Left forelimb (tissue), 1 donor: ENCODE measurements around the gene ABCC2.
"Not testable (repeated sequence)": the region's sequence is repeated elsewhere in the genome, so short reads cannot be mapped to it uniquely, and the experiment has no call there.

Experiments used
- DNase-seq: peaks from one replicate; pipeline ENCODE4 v3.0.0-alpha.2; 2018; ENCODE audit warnings: low spot score

The ABCC2 gene

GRCh38 chr10:99782447-99783286 is at the start of gene ABCC2:
Gene ABCC2 (plus strand): TSS chr10:99782640. CDS start chr10:99782845, 205 bp downstream.
- no peak for DNase-seq

DNA sequence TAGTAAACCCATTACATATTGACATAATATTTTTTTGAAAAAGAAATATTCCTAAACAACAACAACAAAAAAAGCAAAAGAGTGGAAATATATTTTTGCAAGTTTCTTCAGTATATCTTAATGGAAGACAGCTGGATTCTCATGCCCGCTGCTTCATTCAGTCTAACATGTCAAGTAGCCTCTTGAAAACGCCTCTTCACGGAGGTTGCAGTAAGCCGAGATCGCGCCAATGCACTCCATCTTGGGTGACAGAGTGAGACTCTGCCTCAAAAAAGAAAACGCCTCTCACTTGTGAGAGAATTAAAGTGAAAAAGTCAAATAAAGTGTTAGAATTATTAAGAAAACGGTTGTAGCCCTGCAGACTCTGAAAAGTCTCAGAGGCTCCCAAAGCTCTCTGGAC is 49.1 kb upstream of the ABCC2 start:
- DNase-seq = no peak

- not testable (repeated sequence) for DNase-seq
Measured at GRCh38 chr10:99734111-99734510, 48.3 kb upstream of the ABCC2 start.

DNA sequence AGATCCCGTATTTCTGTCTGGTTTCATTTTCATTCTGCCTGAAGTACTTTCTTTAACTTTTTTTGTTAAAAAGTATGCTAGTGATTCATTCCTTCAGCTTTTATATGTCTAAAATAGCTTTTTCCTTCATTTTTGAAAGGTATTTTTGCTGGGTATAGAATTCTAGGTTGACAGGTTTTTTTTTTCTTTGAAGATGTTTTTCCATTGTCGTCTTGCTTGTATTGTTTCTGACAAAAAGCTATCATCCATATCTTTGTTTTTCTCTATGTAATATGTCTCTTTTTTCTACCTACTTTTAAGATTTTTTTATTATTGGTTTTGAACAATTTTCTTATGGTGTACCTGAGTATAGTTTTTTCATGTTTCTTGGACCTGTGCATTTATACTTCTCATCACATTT is 42.2 kb upstream of the ABCC2 start:
- no peak for DNase-seq

DNA sequence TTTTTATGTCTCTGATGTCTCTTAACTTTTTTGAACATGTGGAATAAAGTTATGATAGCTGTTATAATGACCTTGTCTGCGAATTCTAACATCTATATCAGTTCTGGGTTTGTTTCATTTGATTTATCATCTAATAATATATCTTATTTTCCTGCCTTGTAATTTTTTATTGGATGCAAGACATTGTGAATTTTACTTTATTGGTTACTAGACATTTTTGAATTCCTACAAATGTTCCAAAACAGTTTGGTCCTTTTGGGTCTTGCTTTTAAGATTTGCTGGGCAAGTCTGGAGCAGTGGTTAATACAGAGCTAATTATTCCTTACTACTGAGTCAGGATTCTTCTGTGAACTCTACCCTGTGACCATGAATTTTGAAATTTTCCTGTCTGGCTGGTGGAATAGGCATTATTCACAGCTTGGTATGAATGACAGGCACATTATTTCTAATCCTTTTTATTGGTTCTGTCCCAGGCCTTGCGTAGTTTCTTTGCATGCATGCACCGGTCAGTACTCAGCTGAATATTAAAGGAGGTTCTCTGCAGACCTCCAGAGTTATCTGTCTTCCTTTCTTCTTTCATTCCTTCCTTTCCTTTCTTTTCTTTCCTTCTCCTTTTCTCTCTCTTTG is 41.4 kb upstream of the ABCC2 start:
- no peak for DNase-seq

DNA sequence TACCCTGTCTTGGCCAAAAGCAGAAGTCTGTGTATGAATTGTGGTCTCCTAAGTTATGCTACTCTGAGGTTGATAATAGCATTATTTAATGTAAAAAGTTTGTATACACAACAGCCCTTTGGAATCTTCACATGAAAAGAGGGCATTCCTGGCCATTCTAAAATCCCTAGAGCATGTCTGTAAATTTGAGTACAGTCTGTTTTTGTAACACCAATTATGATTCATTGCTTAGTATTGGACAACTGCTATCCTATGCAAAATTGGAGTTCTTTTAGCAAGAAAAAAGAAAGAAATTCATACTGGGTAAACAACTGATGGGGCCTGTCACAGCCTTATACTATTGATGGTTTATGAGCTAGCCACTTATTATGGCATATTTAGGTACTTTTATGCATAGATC is 40.2 kb upstream of the ABCC2 start:
- DNase-seq = no peak

DNA sequence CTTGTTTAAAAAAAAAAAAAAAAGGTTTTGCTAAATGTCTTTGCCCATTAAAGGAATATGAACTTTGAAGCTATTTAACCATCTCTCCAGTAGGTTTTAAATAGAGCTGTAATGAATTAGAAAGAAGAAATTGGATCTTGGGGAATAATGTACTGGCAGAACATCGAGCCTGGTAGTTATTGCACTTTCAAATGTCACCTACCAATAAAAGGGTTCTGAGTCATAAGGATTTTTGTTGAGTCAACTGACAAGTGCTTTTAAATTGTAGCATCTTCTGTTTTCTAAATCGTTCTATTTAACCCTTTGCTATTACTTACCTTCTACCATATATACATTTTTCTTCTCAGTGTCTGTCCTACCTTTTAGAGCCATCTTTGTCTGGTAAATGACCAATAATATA is 39.7 kb upstream of the ABCC2 start:
- no peak for DNase-seq

GRCh38 chr10:99743841-99744240 is 38.6 kb upstream of the ABCC2 start:
- DNase-seq = no peak

DNA sequence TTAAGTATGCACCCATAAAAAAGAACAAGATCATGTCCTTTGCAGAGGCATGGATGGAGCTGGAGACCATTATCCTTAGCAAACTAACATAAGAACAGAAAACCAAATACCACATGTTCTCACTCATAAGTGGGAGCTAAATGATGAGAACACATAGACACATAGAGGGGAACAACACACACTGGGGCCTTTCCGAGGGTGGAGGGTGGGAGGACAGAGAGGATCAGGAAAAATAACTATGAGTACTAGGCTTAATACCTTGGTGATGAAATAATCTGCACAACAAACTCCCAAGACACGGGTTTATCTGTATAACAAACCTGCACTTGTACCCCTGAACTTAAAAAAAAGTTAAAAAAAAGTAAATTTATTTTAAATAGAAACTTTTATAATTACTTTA is 36.3 kb upstream of the ABCC2 start:
- DNase-seq = not testable (repeated sequence)

DNA sequence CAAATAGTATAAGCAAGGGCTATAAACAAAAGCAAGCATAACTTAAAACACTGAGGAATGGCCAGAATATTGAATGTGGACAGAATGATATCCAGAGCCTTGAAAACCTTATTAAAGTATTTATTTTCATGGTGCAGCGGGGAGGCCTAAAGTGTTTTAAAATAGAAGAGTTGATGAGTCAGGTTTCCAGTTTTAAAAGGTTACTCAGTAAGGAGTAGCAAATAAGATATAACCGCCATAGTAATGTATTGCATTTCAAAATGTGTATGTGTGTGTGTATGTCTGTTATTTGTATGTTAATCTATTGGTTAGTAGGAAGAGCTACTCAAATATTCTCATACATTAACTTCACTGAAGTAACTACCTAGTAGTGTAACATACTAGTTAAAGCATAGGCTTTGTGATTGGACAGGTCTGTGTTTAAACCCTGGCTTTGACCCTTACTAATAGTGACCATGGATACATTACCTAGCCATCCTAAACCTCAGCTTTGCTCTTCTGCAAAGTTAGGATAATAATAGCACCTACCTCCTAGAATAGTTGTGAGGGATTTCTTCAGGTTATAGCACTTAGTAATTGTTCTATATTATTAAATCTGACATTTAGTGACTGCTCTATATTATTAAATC is 33.5 kb upstream of the ABCC2 start:
- DNase-seq = no peak

- no peak for DNase-seq
Measured at GRCh38 chr10:99750641-99751040, 31.8 kb upstream of the ABCC2 start.

DNA sequence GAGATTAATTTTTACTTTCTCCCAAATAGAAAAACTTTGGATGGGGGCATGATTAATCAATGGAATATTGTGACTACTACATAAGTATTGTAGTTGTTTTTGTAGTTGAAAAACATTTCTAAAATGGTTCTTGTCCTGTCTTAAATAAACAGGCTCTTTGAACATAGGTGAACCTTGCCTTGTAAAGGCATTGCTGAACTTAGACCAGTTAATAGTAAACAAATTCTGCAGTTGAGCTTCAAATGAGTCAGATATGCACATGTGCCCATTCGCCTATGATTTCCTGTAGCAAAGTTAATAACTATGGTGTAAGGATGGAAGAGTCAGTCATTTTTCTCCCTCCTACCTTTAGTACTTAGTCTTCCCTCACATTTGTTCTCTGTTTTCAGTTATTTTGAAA is 27.8 kb upstream of the ABCC2 start:
- DNase-seq = no peak

GRCh38 chr10:99756159-99756558 is 26.3 kb upstream of the ABCC2 start:
- DNase-seq = no peak

- no peak for DNase-seq
Measured at GRCh38 chr10:99758211-99758891, 24.1 kb upstream of the ABCC2 start.

DNA sequence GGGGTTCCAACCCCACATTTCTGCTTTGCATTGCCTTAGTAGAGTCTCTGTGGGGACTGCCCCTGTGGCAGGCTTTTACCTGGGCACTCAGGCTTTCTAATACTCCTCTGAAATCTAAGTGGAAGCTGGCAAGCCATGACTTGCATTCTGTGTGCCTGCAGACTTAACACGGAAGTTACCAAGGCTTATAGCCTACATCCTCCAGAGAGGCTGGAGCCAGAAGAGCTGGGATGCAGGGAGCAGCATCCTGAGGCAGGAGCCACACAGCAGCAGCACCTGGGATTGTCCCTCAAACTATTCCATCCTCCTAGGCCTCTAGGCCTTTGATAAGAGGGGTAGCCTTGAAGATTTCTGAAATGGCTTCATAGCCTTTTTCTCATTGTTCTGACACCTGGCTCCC is 22.1 kb upstream of the ABCC2 start:
- DNase-seq = no peak

- no peak for DNase-seq
Measured at GRCh38 chr10:99761365-99761764, 21.1 kb upstream of the ABCC2 start.

DNA sequence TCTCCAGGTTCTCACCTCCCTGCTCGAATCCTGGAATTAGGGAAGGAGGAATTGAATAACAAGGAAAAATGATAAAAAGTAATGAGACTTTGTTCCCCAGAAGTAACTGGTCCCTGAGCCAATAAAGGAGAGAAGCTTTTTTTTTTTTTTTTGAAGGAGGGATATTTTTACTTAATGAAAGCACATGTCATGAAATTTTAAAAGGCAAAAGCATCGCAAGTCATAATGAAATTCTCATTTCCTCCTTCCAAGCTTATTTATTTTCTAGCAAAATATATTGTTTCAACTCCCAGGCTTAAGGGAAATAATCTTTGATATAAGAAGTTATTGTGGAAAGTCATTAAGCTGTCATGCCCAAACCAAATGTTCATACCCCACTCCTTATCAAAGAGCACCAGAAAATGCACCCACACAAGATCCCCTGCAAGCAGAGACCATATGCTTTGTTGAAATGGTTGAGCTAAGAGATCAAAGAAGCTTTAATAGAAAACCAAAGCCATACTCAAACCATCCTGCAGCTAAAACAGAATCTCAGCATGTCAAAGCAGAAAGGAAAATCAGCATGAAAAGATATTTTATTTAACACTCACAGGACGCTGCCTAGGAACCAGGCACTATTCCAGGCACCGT is 16.7 kb upstream of the ABCC2 start:
- DNase-seq = no peak

GRCh38 chr10:99766302-99766681 is 16.1 kb upstream of the ABCC2 start:
- no peak for DNase-seq

DNA sequence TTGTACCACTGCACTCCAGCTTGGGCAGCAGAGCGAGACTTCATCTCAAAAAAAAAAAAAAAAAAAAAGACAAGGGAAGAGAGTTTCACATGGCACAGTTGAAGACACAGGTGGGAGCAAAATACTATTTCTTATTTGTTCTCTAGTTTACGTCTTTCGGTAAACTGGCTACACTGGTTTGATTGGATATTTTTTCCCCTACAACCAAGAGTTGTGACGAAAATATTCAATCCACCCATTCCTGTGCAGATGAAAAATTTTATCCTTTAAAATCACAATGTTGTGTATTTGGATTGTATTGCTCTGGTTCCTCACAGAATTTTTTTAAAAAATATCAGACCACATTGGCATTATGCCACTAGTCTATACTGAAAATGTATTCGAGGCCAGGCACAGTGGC is 14.5 kb upstream of the ABCC2 start:
- no peak for DNase-seq

DNA sequence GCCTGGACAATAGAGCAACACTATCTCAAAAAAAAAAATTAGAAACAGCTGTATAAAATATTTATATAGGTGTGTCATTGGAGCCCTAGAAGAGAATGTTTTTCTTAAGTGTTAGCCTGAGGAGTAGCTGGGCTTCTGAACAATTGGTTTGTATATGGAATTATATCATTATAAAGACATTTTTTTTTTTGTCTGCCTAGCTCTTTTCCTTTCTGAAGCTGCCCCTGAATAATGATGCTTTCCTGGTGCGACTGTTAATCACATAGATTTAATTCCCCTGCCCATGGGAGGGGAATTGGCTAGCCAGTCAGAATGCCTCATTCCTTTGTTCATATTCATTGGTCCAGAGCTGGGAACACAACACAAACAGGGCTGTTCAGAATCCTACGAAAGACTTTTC is 13.9 kb upstream of the ABCC2 start:
- no peak for DNase-seq

DNA sequence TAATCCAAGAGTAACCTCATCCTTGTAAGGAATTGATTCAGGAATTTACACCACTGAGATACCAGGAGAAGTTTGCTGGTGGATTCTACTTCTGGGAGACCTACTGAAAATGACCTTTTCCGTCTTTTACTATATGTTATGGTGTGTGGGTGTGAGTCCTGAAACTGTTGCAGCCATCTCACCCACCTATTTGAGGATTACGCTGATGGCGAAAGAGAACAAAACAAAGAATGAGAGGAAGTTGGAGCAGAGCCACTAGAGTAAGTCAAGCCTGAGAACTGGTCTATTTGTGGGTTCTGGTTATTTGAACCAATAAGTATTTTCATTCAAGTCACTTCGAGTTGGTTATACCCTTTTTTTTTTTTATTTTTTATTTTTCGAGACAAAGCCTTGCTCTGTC is 12.7 kb upstream of the ABCC2 start:
- no peak for DNase-seq

DNA sequence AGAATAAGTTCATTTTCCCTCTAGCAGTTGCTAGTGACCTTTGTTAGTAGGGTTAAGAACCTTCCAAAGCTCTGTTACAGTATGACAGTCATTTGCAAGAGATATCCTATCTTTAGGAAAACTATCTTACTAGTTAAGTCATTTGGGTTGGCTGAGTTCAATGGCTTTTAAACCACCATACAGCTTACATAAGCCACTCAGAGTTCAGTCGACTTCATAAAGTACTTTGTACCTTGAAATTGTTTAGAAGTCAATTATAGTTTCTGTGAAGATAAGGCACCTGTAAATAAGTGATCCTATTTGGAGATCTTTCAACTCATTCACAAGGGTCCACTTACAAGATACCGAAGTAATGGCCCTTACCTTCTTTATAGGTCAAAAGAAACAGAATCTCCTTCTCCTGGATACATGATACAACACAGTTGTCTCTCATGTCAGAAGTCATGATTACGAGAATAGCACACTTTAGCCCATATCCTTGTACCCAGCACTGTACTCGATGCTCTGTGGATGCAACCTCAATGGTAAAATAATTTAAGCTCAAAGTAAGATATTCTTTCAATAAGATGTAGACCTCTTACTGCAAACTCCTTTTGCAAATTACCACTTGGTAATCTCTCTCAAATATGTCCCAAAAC is 11.9 kb upstream of the ABCC2 start:
- DNase-seq = no peak
